Right ventricle myocardium superior (tissue), 1 donor: ENCODE measurements around the gene CDK10. TPM values are rescaled to one million over a fixed set of nuclear protein-coding genes. Genes with fewer than 3 reads are reported as not detected.
"Not testable (repeated sequence)": the region's sequence is repeated elsewhere in the genome, so short reads cannot be mapped to it uniquely, and the experiment has no call there.

Source experiments
- ATAC-seq: fragments of 200-7000 bp; cut with Tn5 transposase; one replicate; pipeline ENCODE4 v1.9.1; 2020; ENCODE audit warnings: mild to moderate bottlenecking; ENCODE audit not compliant: poor library complexity
- DNase-seq: peaks from one replicate; pipeline ENCODE4 v3.0.0-alpha.2; 2020
- intact Hi-C: fragments of 100-400 bp; cut with DNase I; formaldehyde crosslinking; loops from one replicate; pipeline ENCODE4 v1.11.2; 2022
- total RNA-seq: library from RNA; stranded (reverse); fragmentation: NEBNext Ultra II Directional; extraction: Animal tissue kit (Norgen Biotek cat#: 25700); gene quantifications from one replicate; pipeline ENCODE4 v1.2.1, GENCODE V29; 2021
- donor health status: DM: no; HTN: yes; CAD: no; lungs with severe emphysema.

CDK10 gene
- total RNA-seq, 1 donor from 2014 or later = 20.7 TPM

DNA sequence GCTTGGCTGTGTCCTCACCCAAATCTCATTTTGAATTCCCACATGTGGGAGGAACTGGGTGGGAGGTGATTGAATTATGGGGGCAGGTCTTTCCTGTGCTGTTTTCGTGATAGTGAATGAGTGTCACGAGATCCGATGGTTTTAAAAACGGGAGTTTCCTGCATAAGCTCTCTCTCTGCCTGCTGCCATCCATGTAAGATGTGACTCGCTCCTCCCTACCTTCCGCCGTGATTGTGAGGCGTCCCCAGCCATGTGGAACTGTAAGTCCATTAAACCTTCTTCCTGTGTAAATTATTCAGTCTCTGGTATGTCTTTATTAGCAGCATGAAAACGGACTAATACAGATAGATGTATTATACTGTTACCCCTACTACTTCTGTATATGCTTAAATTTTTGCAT, 25.3 kb upstream of the CDK10 start:
- ATAC-seq (no peak), DNase-seq (no peak)
- intact Hi-C loops = no loop called here

GRCh38 chr16:89664238-89664637, 22.3 kb upstream of the CDK10 start:
- DNase-seq, ATAC-seq, intact Hi-C loops: not testable (repeated sequence)

DNA sequence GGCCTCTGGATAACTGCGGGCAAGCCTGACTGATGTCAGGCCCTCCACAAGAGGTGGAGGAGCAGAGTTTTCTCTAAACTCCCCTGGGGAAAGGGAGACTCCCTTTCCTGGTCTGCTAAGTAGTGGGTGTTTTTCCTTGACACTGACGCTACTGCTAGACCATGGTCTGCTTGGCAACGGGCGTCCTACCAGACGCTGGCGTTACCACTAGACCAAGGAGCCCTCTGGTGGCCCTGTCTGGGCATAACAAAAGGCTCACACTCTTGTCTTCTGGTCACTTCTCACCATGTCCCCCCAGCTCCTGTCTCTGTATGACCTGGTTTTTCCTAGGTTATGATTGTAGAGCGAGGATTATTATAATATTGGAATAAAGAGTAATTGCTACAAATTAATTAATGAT, 19.5 kb upstream of the CDK10 start:
- ATAC-seq, DNase-seq, intact Hi-C loops: not testable (repeated sequence)

GRCh38 chr16:89667633-89668032, 18.9 kb upstream of the CDK10 start:
- DNase-seq (no peak), ATAC-seq (no peak)
- intact Hi-C loops = no loop called here

DNA sequence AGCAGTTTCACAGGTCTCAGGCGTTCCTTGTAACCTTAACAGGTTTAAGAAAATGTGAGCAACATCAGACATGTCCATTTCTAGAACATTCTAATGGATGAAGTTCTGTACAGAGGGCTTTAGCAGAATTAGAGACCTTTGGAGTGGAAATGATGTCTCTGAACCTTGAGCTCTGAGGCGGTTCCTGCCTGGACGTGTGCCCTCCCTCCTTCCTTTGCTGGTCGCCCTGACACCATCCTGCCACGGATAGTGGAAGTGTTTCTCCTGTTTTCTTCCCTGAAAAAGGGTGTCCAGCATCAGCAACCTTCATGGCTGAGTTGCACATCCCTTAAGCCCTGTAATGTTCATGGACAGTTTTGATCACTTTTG, 17.7 kb upstream of the CDK10 start:
- DNase-seq (no peak), ATAC-seq (no peak)
- intact Hi-C loops = no loop called here

DNA sequence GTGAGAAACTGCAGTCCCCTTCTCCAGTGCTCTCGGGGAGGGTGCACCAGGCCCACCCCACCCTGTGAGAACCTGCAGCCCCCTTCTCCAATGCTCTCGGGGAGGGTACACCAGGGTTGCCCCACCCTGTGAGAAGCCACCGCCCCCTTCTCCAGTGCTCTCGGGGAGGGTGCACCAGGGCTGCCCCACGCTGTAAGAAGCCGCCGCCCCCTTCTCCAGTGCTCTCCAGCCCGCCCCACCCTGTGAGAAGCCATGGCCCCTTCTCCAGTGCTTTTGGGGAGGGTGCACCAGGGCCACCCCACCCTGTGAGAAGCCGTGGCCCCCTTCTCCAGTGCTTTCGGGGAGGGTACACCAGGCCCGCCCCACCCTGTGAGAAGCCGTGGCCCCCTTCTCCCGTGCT, 16.7 kb upstream of the CDK10 start:
- intact Hi-C loops = no loop called here
- ATAC-seq (no peak), DNase-seq (no peak)

GRCh38 chr16:89670496-89671431, 15.7 kb upstream of the CDK10 start:
- ATAC-seq = no peak
- intact Hi-C loops = no loop called here

GRCh38 chr16:89671565-89671964, 14.9 kb upstream of the CDK10 start:
- ATAC-seq, intact Hi-C loops, DNase-seq: not testable (repeated sequence)

More at GRCh38 chr16:89670496-89671431, 15.7 kb upstream of the CDK10 start:
- no peak for DNase-seq

DNA sequence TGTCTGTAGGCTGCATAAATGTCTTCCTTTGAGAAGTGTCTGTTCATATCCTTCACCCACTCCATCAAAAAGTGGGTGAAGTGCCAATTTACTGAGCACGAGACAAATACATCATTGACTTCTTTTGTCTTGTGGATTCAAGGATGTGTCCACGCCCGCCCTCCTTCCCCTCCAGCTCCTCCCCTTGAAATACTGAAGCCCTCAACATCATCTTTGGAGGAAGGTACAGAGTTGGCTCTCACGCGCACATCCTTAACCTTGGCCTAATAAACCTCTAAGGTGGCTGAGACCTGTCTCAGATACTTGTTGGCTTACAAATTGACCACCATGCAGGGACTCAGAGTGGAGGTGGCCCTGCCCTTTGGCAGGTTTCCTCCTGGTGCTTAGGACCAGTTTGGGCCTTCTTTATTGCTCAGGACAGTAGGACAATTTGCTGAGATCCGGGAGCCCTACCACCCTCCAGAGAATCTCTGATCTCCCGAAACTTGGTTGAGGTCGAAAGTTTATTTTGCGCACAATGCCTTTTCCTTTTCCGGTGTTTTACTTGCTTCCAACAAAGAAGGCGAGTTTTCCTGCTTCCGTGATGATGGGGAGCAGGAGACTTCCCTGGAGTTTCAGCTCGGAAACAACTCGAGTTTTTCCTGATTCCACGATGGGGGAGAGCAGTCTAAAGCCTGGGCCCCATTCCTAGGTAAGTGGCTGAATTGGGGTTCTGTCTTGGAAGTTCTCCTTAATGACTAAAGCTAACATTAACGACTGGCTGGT, 14.1 kb upstream of the CDK10 start:
- DNase-seq (no peak), ATAC-seq (no peak)
- intact Hi-C loops = no loop called here

DNA sequence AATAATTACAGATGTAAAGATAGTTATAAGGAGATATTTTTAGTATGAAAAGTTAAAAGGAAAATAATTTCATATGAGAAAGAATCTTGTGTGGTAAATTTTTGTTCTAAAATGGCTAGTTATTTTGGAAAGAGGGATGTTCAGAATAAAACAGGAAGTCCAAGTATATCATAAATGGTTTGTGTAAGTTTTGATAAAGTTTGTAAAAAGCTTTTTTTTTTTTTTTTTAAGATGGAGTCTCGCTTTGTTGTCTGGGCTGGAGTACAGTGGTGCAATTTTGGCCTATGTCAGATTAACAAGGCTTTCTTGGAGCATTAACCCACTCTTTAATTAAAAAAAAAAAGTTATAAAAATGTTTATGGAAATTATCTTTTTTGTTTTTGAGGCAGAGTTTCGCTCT, 8.2 kb upstream of the CDK10 start:
- DNase-seq = no peak

GRCh38 chr16:89685916-89686315, 573 bp upstream of the CDK10 start:
- intact Hi-C loops = no loop called here
- no peak for ATAC-seq
- DNase-seq = no peak

More for the DNA sequence above, 8.2 kb upstream of the CDK10 start:
- intact Hi-C loops = no loop called here
- no peak for ATAC-seq

DNA sequence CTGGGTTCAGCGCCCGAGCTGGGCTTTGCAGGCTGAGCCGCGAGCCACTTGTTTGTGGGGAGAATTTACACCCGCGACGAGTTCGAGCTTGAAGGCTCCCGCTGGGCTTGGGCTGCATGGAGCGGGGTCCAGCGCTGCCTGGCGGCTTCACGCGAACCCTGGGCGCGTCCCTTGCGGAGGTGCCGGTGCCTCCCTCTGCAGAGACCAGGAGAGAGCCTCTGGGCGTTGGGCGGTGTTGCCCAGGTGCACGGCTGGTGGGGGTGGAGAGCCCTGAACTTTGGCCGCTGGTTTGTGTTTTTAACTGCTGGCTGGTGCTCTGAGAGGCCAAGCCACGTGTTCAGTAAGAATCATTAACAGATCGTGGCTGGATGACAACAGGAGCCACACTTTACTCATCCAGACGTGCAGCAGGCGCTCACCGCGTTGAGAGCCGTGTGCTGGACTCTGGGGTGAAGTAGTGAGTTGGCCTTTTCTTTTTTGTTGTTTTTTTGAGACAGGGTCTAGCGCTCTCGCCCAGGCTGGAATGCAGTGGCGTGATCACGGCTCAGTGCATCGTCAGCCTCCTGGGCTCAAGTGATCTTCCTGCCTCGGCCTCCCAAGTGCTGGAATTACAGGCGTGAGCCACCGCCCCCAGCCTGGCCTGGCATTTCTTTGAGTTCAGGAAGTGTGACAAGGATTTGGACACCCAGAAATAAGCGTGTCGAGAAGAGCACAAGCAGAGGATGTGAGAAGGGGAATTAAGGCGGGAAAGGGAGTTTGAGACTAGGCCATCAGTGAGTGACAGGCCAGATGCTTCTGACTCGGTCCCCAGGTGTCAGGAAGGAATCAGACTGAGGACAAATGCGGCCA, 827 bp downstream of the CDK10 start:
- intact Hi-C loops = no loop called here
- DNase-seq (no peak), ATAC-seq (peak; percentile 52)

DNA sequence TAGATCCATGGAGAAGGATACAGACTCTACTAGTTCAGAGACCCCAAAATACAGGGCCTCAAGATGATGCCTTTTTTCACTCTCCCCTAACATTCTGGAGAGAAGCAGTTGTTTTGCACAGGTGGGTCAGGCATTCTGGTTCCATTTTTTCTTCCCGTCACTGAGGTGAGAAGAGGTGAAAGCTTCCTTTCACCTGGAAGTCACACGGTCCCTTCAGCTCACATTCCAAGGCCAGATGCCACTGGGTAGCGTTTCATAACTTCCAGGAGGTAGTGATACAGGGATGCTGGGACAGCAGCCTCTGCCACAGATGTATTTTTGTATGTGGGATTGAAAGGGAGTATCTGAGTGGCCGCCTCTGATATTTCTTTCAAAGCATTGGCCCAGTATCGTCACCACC, 1.9 kb downstream of the CDK10 start:
- intact Hi-C loops = no loop called here
- ATAC-seq = no peak

DNA sequence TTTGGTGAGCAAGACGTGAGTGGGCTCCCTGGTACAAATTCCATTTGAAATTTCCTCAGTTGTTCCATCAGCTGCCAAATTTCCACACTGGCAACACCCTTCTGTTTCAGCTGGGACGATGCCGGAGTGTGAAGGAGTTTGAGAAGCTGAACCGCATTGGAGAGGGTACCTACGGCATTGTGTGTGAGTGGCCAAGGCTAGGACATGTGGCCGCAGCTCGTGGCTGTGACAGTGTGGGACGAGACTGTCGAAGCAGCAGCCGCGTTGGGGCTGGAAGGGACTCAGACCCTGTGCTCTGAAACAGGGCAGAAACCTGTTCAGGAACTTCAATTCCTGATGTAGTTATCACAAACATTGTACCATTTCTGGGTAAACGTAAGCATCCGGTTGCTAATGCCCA, 2.7 kb downstream of the CDK10 start:
- DNase-seq = no peak
- ATAC-seq = no peak
- intact Hi-C loops = no loop called here

More for the DNA sequence above, 1.9 kb downstream of the CDK10 start:
- no peak for DNase-seq

DNA sequence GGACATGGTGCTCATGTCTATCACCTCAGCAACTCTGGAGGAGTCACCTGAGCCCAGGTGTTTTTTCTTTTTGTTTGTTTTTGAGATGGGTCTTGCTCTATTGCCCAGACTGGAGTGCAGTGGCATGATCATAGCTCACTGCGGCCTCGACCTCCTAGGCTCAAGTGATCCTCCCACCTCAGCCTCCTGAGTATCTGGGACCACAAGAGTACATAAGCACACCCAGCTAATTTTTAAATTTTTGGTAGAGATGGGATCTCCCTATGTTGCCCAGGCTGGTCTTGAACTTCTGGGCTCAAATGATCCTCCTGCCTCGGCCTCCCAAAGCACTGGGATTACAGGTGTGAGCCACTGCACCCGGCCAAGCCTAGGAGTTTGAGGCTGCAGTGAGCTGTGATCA, 3.1 kb downstream of the CDK10 start:
- ATAC-seq, intact Hi-C loops, DNase-seq: not testable (repeated sequence)

GRCh38 chr16:89690392-89690901, 4.0 kb downstream of the CDK10 start:
- ATAC-seq (no peak), DNase-seq (no peak)
- intact Hi-C loops = no loop called here

- intact Hi-C loops = no loop called here
- ATAC-seq (no peak), DNase-seq (no peak)
Observed at GRCh38 chr16:89691231-89691985, 4.9 kb downstream of the CDK10 start.

DNA sequence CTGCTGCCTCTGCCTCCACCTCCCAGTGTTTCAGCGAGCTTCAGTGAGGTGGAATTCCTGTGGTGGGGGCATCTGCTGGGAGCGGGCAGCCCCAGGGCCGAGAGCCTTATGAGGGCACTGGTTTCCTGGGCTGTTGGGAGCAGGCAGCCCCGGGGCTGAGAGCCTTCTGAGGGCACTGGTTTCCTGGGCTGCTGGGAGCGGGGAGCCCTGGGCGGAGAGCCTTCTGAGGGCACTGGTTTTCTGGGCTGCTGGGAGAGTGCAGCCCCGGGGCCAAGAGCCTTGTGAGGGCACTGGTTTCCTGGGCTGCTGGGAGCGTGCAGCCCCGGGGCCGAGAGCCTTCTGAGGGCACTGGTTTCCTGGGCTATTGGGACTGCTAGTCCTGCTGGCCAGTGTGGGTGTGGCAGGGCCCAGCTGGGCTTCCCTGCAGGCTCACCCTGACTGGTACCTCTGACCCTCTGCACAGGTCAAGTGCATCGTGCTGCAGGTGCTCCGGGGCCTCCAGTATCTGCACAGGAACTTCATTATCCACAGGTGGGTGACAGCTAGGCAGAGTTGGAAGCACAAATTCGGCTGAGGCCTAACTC, 5.6 kb downstream of the CDK10 start:
- ATAC-seq = no peak
- intact Hi-C loops = no loop called here
- no peak for DNase-seq
